SK-MEL-5 (cell line): Measurements from ENCODE around the gene CYP26C1. TPM values are rescaled to one million over a fixed set of nuclear protein-coding genes. Genes with fewer than 3 reads are reported as not detected.

Experiments used
- DNase-seq: peaks from one replicate; pipeline ENCODE4 v3.0.0-alpha.2; 2016; ENCODE audit warnings: low read depth, low spot score
- in situ Hi-C: cut with HindIII; loops from 2 replicates; pipeline ENCODE4 v1.10.0; 2016; ENCODE audit warnings: low sequenced_read_pairs, high pct_unique_total_duplicates, low pct_unique_long_range_greater_than_20kb
- polyA plus RNA-seq, 2 experiments: library from polyadenylated mRNA; depleted of rRNA; stranded (reverse); fragments of >200 nt; gene quantifications; 2 replicates each; pipeline ENCODE4 v1.2.3, GENCODE V29; 2015
- total RNA-seq: library from RNA; depleted of rRNA; stranded (reverse); fragments of >200 nt; shearing (Covaris generic); gene quantifications from 2 replicates; pipeline ENCODE4 v1.2.3, GENCODE V29; 2014; rRNA removed

The CYP26C1 gene, protein sequence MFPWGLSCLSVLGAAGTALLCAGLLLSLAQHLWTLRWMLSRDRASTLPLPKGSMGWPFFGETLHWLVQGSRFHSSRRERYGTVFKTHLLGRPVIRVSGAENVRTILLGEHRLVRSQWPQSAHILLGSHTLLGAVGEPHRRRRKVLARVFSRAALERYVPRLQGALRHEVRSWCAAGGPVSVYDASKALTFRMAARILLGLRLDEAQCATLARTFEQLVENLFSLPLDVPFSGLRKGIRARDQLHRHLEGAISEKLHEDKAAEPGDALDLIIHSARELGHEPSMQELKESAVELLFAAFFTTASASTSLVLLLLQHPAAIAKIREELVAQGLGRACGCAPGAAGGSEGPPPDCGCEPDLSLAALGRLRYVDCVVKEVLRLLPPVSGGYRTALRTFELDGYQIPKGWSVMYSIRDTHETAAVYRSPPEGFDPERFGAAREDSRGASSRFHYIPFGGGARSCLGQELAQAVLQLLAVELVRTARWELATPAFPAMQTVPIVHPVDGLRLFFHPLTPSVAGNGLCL
- not detected in 2 replicates for total RNA-seq
- polyA plus RNA-seq (2015; cell fraction: cytosol; rRNA removed): not detected in 2 replicates
- not detected in 2 replicates for polyA plus RNA-seq (2015; cell fraction: nucleus; rRNA removed)

DNA sequence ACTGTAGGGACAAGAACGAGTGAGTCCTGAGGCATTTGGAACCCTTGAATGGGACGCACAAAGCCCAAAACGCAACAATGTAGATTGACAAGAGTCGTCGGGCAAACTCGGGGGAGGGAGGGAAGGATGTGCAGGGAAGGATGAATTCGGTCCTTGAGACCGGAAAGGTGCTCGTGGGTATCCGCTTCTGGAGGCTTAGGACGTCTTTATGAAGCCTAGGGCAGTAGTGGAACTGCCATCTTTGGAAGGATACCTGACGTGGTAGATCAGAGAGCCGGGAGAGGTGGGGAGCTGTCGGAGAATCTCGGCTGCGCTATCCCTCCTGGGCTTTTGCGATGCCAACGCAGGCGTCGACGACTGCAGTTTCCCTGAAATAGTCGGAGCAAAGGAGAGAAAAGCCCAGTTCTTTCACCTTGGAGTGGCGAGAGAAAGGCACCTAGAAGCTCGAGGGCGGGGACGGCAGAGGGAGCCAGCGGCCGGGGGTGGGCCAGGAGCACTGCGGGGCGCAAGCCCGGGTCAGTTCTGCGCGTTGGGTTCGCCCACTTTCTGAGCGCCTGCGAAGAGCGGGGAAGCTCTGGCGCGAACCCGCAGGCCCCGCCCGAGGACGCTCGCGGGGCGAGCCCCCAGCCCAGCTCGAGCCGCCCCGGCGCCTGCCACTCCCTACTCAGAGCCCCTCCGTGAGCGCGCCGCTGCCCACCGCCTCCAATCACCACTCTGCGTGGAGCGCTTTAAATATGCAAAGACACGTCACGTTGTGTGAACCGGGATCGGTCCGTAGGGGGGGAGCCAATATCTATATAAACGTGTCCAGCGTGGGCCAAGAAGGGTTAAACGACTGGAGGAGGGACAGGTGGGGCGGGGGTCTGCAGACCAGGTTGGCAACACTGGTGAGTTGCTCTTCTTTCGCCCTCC lies at the start of gene CYP26C1:
CYP26C1 (plus strand) TSS at position 824 of the 912 bp plus-strand sequence. CDS start 466 bp downstream, outside the sequence.
- DNase-seq: no peak
- in situ Hi-C loops: no loop called here

DNA sequence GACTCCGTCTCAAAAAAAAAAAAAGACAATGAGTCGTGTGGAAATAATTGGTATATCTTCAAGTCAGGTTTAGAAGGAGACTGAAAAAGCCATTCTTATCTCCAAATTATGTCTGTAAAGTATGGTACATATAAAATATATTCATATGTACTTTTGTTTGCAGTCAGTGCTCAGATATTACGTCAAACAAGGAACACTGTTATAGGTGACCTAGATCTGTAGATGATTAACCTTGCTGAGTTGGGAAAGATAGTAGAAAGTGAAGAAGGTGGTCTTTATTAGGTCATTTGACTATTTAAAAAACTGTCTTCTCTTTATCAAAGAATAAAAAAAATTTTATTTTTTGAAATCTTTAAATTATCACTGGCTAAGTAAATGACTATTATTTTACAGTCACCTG lies 44.9 kb upstream of the CYP26C1 start:
- no peak for DNase-seq
- in situ Hi-C loops: no loop called here

DNA sequence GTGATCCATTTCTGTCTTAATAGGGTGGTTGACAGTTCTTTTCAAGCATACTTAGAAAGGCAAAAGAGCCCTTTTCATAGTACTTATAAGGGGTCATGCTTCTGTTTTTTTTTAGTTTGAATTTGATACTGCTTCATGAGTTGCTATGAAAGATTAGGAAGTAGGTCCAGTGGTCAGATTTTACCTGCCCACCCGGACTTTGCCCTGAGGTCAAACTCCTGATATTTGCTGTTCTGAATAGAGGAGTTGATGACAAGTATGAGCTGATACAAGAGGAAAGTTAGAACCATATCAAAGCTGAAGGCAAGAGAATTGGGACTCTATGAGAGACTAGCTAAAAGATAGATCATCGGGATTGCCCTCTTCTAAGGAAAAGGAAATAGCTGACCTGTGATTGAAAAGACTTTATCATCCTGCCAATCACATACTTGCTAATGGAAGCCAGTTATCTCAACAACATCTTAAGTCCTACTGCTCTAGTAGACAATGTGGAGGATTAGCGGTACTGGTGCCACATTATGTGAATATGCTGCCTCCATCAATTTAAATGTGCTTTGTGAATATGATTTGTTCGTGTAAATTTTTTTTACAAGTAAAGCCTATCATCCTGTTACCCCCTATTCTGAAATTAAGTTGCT lies 37.5 kb upstream of the CYP26C1 start:
- in situ Hi-C loops: no loop called here
- no peak for DNase-seq

DNA sequence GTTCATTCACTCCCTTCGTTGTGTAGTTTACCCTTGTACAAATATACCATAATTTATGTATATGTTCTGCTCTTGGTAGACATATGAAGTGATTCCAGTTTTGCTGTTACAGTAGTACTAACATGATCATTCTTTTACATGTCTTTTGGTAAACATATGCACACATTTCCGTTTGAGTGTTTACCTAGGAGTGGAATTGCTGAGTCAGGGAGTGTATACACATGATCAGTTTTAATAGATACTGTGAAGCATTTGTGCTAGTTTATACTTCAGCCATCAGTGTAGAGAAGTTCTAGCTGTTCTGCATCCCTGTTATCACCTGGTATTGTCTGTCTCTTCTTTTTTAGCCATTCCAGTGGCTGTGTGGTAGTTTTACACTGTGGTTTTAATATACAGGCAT lies 34.5 kb upstream of the CYP26C1 start:
- in situ Hi-C loops: no loop called here
- DNase-seq: no peak

DNA sequence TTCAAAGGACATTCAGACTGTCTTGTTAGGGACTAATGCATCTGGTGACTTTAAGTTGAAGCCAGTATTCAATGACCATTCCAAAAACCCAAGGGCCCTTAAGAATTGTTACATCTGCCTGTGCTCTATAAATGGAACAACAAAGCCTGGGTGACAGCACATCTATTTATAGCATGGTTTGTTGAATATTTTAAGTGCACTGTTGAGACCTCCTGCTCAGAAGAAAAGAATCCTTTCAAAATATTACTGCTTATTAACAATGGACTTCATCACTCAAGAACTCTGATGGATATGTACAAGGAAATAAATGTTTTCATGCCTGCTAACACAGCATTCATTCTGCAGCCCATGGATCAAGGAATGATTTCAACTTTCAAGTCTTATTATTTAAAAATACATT lies 33.1 kb upstream of the CYP26C1 start:
- no peak for DNase-seq
- in situ Hi-C loops: no loop called here

DNA sequence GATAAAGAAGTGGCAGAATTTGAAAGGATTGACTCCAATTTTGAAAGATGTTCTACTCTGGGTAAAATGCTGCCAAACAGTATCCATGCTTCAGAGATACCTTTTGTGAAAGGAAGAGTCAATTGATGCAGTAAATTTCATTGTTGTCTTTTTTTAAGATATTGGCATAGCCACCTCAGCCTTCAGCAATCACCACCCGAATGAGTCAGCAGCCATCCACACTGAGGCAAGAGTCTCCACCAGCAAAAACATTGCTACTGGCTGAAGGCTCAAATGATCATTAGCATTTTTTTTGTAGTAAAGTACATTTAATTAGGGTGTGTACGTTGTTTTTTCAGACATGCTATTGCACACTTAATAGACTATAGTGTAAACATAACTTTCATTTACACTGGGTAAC lies 31.7 kb upstream of the CYP26C1 start:
- in situ Hi-C loops: no loop called here
- no peak for DNase-seq

DNA sequence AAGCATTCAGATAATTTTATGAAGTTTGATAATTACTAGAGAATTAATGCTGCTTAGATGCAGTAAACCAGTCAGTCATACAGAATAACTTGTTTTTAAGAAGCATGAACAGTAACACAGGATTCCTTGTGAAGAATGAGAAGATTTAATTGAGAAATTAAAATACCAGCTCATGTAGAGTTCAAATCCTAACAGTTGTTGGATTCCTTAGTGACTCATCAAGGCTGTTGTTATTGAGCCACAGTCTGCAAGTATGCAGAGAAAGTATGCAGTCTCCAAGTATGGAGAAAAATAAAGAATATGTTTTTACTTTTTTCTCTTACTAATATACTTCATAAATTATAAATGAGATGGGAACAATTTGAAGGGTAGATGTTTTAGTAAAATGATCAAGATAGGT lies 30.2 kb upstream of the CYP26C1 start:
- DNase-seq: no peak
- in situ Hi-C loops: no loop called here

DNA sequence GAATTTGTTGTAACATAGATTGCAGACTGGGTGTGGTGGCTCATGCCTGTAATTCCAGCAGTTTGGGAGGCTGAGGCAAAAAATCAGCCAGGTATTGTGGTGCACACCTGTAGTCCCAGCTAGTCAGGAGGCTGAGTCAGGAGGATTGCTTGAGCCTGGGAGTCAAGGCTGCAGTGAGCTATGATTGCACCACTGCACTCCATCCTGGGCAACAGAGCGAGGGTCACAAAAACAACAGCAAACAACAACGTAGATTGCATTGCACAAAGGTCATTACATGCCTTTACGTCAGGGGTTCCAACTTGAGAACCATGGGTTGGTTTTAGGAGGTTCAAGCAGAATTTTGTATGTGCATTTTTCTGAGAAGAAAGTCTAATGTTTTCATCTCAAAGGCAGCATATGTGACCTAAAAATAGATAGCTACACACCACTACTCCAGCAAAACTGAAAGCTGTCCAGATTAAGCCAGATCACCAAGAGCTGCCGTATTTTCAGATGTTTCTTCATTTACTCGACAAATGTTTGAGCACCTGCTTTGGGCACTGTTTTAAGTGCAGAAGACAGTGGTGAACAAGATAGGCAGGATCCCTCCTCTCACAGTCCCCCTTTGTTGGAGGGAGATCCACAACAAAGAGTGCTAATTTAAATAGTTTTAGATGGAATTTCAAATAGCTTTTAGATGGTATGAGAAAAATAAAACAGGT lies 28.3 kb upstream of the CYP26C1 start:
- in situ Hi-C loops: no loop called here
- no peak for DNase-seq

DNA sequence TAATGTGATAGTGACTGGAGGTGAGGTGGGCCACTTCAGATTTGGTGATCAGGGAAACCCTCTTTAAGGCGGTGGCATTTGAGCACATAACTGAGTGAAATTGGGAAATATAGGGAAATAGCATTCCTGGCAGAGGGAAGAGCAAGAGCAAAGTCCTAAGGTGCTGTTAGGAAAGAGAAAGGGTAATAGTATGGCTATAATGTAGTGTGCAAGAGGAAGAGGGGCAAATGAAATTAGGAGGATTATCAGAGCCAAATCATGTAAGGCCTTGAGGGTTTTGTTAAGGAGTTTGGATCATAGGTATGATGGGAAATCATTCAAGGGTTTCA lies 27.8 kb upstream of the CYP26C1 start:
- in situ Hi-C loops: no loop called here

DNA sequence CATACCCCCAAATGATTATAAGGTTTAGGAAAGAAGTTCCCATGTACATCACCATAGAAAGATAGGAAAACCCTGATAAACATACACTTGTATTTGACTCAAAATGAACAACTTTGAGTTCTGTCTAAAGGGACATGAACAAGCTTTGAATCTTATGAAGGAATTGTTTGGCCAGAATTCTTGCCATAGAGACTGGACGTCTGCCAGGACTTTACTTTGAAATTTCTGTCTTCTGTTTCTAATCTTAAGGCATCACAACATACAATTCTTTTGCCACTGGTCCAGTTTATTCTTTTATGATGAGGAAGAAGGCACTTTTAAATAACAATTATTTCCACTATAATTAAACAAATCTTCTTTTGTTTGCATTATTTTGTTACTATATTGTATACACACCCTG lies 26.2 kb upstream of the CYP26C1 start:
- no peak for DNase-seq
- in situ Hi-C loops: no loop called here

More for the DNA sequence above, 27.8 kb upstream of the CYP26C1 start:
- no peak for DNase-seq

DNA sequence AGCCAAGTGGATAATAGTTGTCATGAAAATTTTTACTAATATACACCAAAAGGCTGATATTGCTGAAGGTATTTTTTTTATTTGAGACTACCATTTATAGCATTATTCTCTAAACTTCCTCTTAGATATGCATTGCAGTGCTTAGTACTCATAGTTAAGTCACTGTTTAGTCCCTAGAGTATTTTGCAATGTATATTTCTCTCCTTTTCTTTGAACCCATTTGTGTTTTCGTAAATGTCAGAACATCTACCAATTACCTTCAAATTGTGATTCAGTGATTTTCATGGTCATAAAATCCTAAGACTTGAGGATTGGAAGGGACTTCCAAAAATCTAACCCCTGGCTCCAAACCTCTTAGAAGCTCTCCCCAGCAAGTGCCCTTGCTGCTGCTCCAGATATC lies 21.5 kb upstream of the CYP26C1 start:
- no peak for DNase-seq
- in situ Hi-C loops: no loop called here

DNA sequence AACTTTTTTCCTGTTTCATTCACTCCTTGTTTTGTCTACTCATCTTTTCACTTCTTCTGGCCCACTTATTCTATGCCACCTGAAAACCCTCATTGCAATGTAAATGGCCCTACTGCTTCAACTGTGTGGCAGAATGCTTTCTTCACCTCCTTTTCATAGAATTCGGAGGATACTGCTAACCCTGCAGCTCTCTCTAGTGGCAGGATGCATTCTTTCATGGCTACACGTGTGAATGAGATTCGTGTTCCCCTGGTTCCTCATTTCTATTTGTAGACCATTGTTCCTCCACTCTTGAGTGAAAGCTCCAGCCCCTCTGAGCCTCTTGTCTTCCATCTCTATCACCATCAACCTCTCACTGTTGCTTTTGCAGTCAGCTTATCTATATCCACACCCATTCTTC lies 20.9 kb upstream of the CYP26C1 start:
- in situ Hi-C loops: no loop called here
- DNase-seq: peak; percentile 55

DNA sequence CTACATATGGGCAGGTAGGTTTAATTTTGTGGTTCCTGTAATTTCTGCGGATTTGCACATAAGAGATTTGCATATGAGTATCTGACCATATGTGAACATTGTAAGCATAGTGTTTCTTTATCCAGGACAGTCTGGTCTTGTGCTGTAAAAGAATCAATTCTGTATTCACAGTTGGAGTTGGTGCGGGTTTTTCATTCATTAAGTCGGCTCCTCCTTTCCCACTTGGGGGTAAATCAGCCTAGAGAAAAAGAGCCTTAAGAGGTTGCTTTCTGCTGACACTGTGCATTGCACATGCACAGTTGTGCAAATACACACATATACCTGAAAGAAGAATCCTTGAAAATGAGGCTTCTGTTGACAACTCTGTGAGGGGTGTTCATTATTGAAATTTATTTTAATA lies 6.1 kb upstream of the CYP26C1 start:
- in situ Hi-C loops: no loop called here
- no peak for DNase-seq

DNA sequence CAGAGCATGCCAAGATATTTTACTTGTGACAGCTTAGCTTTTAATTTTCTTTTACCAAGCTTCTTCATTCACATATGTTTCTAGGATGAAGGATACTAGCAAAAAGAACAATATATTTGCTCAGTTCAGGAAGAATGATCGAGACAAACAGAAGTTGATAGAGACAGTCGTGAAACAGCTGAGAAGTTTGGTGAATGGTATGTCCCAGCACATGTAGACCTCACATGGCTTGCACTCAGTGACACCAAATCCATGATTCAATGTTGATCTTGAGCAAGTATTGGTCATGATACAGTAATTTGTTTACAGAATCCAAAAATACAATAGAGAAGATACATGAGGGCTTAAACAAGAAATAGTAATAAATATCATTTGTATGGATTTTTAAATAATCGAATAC lies 2.5 kb upstream of the CYP26C1 start:
- in situ Hi-C loops: no loop called here
- DNase-seq: no peak

DNA sequence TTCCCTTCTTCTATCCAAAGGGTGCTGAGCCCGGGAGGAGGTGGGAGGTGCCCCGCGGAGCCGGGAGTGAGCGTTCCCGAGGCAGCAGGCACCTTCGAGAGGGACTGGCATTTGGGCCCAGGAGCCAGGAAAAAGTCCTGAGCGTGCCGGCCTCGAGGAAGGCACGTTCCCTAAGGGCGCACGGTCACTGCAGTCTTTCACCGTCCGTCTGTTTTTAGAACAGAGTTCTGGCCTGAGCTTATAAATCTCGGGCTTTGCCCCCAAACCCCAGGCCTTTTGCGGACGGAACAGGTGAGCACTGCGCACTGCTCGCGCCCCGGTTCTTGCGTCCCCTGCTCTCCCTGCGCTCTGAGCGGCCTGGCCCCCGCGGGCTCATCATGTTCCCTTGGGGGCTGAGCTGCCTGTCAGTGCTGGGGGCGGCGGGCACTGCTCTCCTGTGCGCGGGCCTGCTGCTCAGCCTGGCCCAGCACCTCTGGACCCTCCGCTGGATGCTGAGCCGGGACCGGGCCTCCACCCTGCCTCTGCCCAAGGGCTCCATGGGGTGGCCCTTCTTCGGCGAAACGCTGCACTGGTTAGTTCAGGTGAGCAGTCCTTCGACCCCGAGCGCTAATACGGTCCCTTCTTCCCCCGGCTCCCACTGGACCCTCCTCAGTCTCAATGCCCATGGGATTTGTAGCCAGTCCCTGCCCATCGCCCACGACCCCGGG lies 442 bp downstream of the CYP26C1 start:
- in situ Hi-C loops: no loop called here
- DNase-seq: no peak

DNA sequence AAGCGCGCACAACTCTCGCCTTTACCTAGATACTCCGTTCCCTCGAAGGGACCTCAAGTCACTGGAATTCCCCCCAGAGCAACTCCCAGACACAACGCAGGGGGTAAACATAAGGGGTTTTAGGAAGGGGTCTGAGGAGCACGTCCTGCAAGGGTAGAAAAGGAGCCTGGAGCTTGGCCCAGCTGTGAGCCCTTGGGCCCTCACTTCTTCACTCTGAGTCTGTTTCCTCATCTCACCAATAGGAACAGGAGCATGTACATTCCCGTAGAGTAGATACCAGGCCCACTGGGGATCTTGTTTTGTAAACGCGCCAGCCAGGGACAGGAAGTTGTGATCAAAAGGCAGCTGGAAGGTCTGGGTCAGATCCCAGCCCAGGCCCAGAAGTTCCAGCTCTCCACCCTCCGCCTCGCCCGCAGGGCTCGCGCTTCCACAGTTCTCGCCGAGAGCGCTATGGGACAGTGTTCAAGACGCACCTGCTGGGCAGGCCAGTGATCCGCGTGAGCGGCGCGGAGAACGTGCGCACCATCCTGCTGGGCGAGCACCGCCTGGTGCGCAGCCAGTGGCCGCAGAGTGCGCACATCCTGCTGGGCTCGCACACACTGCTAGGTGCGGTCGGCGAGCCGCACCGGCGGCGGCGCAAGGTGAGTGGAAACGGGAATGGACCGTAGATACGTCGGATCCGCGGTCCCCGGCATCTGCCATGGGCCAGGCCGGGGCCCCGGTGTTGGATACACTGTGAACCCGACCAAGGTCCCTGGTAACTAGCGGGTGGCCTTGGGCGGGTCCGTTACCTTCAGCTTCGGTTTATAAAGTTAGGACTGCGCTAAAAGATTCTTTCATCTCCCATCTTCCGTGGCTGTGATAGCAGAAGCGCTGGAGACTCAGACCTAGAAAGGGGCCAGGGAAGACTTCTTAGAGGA lies 1.3 kb downstream of the CYP26C1 start:
- DNase-seq: no peak
- in situ Hi-C loops: no loop called here
